ENCODE measurements around the gene DPYSL3. TPM values are rescaled to one million over a fixed set of nuclear protein-coding genes. Genes with fewer than 3 reads are reported as not detected.

Gene DPYSL3
- total and polyA plus RNA-seq, 4 donors: 0.35 to 3.6 (median 1.7) TPM

DNA sequence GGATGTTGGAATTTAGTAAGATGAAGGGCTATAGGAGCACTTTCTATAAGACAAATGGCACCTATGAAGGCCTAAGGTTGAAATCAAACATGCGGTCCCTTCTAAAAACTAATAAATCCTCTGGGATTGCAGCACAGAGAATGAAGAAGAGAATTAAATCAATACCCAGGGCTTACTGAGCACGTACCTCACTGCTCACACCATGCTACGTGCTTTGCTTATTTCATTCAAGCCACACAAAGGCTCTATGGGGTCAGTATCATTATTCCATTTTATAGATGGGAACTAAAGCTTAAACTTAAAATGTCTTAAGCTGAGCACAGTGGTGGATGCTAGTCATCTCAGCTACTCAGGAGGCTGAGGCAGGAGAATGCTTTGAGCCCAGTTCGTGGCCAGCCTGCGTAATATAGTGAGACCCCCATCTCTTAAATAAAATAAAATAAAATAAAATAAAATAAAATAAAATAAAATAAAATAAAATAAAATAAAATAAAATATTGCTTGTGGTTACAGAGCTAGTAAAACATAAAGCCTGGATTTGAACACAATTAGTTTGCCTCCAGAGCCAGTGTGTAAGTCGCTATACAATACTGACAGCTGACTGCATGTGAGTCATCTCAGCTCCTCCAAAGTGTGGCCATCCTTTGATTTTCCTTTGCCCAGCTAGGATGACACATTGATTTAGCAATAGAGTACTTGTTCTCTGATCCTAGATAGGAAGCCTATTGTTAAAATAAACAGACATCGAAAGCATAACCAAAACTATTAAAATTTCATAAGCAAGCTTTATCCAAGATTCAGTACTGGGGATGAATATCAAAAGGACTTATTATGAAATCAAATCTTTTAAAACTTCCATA is 20.9 kb upstream of the DPYSL3 start:
- H3K9me3 ChIP-seq (ENCODE audit: control insufficient read depth in 4 of 4, low read length in 3 of 4): no peaks in the 10 kb centered on the region
- 91% methylated on average over 7 of the region's 7 CpGs for WGBS
- H3K9ac ChIP-seq (ENCODE audit: low read depth in 1 of 2, low read length in 2 of 2): no peak overlapping the region
- no peaks in the 10 kb centered on the region for H3K4me1 ChIP-seq (ENCODE audit: control insufficient read depth in 4 of 4, insufficient read depth in 4 of 4, low read length in 3 of 4)
- DNase-seq (ENCODE audit: low spot score): no peak
- H3K4me3 ChIP-seq (ENCODE audit: low read depth in 1 of 3, low read length in 3 of 3): no peak overlapping the region
- TF ChIP-seq RAD21 (IDR thresholded peaks at IDR 0.05): no peak
- H3K27ac ChIP-seq (ENCODE audit: low read depth in 1 of 2, low read length in 2 of 2): no peak overlapping the region
- no peaks in the 10 kb centered on the region for H3K36me3 ChIP-seq (ENCODE audit: control insufficient read depth in 4 of 4, insufficient read depth in 3 of 4, low read depth in 1 of 4, low read length in 3 of 4)
- no peaks in the 10 kb centered on the region for H3K27me3 ChIP-seq (ENCODE audit: control insufficient read depth in 4 of 4, insufficient read depth in 4 of 4, low read length in 3 of 4)

DNA sequence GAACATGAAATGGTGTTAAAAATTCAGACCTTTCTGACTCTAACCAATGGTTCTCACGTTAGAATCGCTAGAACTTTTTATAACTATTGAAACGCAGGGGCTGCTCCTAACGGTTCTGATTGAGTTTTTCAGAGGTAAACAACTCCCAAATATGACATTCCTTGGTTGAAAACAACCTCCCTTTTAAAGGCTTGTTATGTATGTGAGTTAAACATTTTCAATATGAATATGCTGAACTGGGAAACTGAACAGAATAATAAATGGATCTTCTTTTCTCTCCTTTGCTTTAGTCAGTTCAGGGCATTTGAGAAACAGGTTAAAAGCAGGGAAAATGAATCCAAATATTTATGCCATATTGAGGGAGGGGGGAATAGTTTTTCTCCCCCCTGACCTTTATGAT is 13.2 kb upstream of the DPYSL3 start:
- Histone ChIP-seq H3K9me3 (ENCODE audit: control insufficient read depth in 4 of 4, low read length in 3 of 4) (no peaks in the 10 kb centered on the region), H3K36me3 (ENCODE audit: control insufficient read depth in 4 of 4, insufficient read depth in 3 of 4, low read depth in 1 of 4, low read length in 3 of 4) (no peaks in the 10 kb centered on the region), H3K27ac (ENCODE audit: low read depth in 1 of 2, low read length in 2 of 2) (no peak overlapping the region), H3K4me3 (ENCODE audit: low read depth in 1 of 3, low read length in 3 of 3) (no peak overlapping the region), H3K9ac (ENCODE audit: low read depth in 1 of 2, low read length in 2 of 2) (no peak overlapping the region), H3K4me1 (ENCODE audit: control insufficient read depth in 4 of 4, insufficient read depth in 4 of 4, low read length in 3 of 4) (no peaks in the 10 kb centered on the region), H3K27me3 (ENCODE audit: control insufficient read depth in 4 of 4, insufficient read depth in 4 of 4, low read length in 3 of 4) (peaks cover 0 to 5% (median 0%) of the 10 kb centered on the region in 4 donors)
- no peak for DNase-seq (ENCODE audit: low spot score)
- WGBS: 72% methylated on average over 4 of the region's 4 CpGs
- no peak for TF ChIP-seq GABPA (IDR thresholded peaks at IDR 0.05 in 1 of 2, conservative IDR thresholded peaks at IDR 0.05 in 1 of 2)
- no peak for TF ChIP-seq FOXA2 (IDR thresholded peaks at IDR 0.05)
- TF ChIP-seq EGR1 (IDR thresholded peaks at IDR 0.05; ENCODE audit: low read depth in 2 of 2): no peak
- no peak for TF ChIP-seq HNF4A (conservative IDR thresholded peaks at IDR 0.05)
- no peak for TF ChIP-seq SP1 (IDR thresholded peaks at IDR 0.05)
- TF ChIP-seq YY1 (IDR thresholded peaks at IDR 0.05): no peak
- no peak for TF ChIP-seq REST (IDR thresholded peaks at IDR 0.05)
- TF ChIP-seq, protein P1, sequence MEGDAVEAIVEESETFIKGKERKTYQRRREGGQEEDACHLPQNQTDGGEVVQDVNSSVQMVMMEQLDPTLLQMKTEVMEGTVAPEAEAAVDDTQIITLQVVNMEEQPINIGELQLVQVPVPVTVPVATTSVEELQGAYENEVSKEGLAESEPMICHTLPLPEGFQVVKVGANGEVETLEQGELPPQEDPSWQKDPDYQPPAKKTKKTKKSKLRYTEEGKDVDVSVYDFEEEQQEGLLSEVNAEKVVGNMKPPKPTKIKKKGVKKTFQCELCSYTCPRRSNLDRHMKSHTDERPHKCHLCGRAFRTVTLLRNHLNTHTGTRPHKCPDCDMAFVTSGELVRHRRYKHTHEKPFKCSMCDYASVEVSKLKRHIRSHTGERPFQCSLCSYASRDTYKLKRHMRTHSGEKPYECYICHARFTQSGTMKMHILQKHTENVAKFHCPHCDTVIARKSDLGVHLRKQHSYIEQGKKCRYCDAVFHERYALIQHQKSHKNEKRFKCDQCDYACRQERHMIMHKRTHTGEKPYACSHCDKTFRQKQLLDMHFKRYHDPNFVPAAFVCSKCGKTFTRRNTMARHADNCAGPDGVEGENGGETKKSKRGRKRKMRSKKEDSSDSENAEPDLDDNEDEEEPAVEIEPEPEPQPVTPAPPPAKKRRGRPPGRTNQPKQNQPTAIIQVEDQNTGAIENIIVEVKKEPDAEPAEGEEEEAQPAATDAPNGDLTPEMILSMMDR (IDR thresholded peaks at IDR 0.05; ENCODE audit: low read depth, low read length, missing input control): no peak
- TF ChIP-seq ATF3 (IDR thresholded peaks at IDR 0.05): no peak
- no peak for TF ChIP-seq RXRA (IDR thresholded peaks at IDR 0.05)

GRCh38 chr5:147522435-147522834 is 12.6 kb upstream of the DPYSL3 start:
- Histone ChIP-seq H3K36me3 (ENCODE audit: control insufficient read depth in 4 of 4, insufficient read depth in 3 of 4, low read depth in 1 of 4, low read length in 3 of 4) (no peaks in the 10 kb centered on the region), H3K27me3 (ENCODE audit: control insufficient read depth in 4 of 4, insufficient read depth in 4 of 4, low read length in 3 of 4) (peaks cover 0 to 5% (median 0%) of the 10 kb centered on the region in 4 donors), H3K4me3 (ENCODE audit: low read depth in 1 of 3, low read length in 3 of 3) (no peak overlapping the region), H3K9ac (ENCODE audit: low read depth in 1 of 2, low read length in 2 of 2) (no peak overlapping the region), H3K9me3 (ENCODE audit: control insufficient read depth in 4 of 4, low read length in 3 of 4) (no peaks in the 10 kb centered on the region), H3K4me1 (ENCODE audit: control insufficient read depth in 4 of 4, insufficient read depth in 4 of 4, low read length in 3 of 4) (no peaks in the 10 kb centered on the region), H3K27ac (ENCODE audit: low read depth in 1 of 2, low read length in 2 of 2) (no peak overlapping the region)
- no peak for DNase-seq (ENCODE audit: low spot score)
- WGBS: 50% methylated on average over 3 of the region's 3 CpGs
- TF ChIP-seq JUND (IDR thresholded peaks at IDR 0.05): no peak
- TF ChIP-seq, protein P1 (IDR thresholded peaks at IDR 0.05; ENCODE audit: low read depth, low read length, missing input control): no peak
- TF ChIP-seq NR2F2 (IDR thresholded peaks at IDR 0.05): no peak
- no peak for TF ChIP-seq MAX (IDR thresholded peaks at IDR 0.05)
- no peak for TF ChIP-seq RXRA (IDR thresholded peaks at IDR 0.05)
- TF ChIP-seq ATF3 (IDR thresholded peaks at IDR 0.05): no peak

All from liver (tissue), 9 donors.